ENCODE data around the gene PITX1. TPM values are rescaled to one million over a fixed set of nuclear protein-coding genes. Genes with fewer than 3 reads are reported as not detected.
A peak's percentile ranks its signal among the peaks of the same experiment; 100 is the strongest.
"Not testable (repeated sequence)": the region's sequence is repeated elsewhere in the genome, so short reads cannot be mapped to it uniquely, and the experiment has no call there.

PITX1 gene
- total RNA-seq, result not detected

DNA sequence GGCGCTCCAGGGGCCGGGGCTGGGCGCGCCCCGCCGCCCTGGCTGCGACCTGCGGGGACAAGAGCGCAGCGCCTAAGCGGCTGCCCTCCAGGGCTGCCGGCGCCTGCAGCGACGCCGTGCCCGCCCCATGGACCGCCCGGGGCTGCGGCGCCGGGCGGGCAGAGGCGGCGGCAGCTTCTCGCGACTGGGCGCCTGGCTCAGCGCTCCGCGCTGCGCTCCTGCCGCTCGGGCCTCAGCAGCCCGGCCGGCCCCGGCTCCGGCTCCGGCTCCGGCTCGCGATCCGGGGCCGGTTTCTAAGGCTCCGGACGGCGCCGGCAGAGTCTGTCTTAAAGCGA is at the start of gene PITX1:
PITX1 (minus strand) TSS at position 328 of the 335 bp plus-strand sequence. CDS start 347 bp downstream, outside the sequence.
- peaks cover 4% of the 10 kb centered on the region for H3K9me3 Mint-ChIP-seq
- POLR2A ChIA-PET, result interaction anchor here (0.6 kb wide), 1 partner anchor 277 kb away, joined by 3 read pairs; no protein-coding TSS in a partner anchor
- H3K36me3 Mint-ChIP-seq, result peaks cover 7% of the 10 kb centered on the region
- peak within 1 kb of the TSS; percentile 60 for H3K27ac Mint-ChIP-seq
- DNase-seq (peak; percentile 52), ATAC-seq (ENCODE audit: low read depth) (peak; percentile 32)
- H3K4me1 Mint-ChIP-seq, result peaks cover 24% of the 10 kb centered on the region
- peak within 1 kb of the TSS; percentile 88 for H3K4me3 Mint-ChIP-seq
- H3K27me3 Mint-ChIP-seq, result peaks cover 86% of the 10 kb centered on the region

DNA sequence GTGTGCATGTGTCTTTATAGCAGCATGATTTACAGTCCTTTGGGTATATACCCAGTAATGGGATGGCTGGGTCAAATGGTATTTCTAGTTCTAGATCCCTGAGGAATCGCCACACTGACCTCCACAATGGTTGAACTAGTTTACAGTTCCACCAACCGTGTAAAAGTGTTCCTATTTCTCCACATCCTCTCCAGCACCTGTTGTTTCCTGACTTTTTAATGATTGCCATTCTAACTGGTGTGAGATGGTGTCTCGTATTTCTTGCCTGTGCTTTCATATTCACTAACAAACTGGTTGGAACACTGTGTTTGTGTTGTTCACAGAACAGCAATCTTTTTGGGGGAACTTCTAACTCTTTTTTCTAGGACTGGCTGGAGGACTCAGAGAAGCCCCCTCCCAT is 49.3 kb upstream of the PITX1 start:
- H3K27ac Mint-ChIP-seq; DNase-seq; H3K9me3 Mint-ChIP-seq; POLR2A ChIA-PET; H3K36me3 Mint-ChIP-seq; H3K4me3 Mint-ChIP-seq; ATAC-seq (ENCODE audit: low read depth); H3K4me1 Mint-ChIP-seq: not testable (repeated sequence)
- peaks cover 20% of the 10 kb centered on the region for H3K27me3 Mint-ChIP-seq

DNA sequence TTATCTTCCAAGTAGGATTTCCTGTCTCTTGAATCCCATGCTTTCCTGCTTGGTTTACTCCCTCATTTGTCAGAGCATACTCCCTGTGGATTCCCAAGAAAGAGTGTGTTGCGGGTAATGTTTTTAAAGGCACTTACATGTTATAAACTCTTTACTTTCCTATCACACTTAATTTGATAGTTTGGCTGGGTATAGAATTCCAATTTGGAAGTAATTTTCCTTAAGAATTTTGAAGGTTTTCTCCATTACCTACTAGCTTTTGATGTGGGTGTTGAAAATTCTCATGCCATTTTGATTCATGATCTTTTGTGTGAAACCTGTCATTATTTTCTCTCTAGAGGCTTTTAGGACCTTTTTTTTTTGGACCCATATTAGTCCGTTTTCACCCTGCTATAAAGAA is 47.2 kb upstream of the PITX1 start:
- H3K36me3 Mint-ChIP-seq, result no peaks in the 10 kb centered on the region
- H3K4me1 Mint-ChIP-seq, result no peaks in the 10 kb centered on the region
- no peak for ATAC-seq (ENCODE audit: low read depth)
- no peak overlapping the region for H3K4me3 Mint-ChIP-seq
- H3K27ac Mint-ChIP-seq, result no peak overlapping the region
- POLR2A ChIA-PET, result no interaction called here
- H3K27me3 Mint-ChIP-seq, result peaks cover 26% of the 10 kb centered on the region
- no peak for DNase-seq
- peaks cover 8% of the 10 kb centered on the region for H3K9me3 Mint-ChIP-seq

DNA sequence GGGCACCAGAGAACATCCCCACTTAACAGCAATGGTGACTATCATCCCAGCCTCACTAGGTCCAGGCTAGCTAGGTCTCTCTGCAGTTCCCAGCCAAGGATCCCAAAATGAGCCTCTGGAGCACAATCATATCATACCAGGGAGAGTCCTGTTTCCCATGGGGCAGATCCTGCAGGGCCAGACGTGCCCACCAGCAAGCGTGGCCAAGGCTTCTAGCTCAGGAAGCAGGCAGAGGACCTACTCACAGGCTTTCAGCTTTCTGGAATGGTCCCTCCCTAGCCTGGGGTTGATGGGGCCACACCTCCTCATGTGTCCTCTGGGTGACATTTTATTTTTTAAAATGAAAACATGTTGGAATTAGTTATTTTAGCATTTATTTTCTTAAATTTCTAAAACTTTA is 45.7 kb upstream of the PITX1 start:
- no peaks in the 10 kb centered on the region for H3K36me3 Mint-ChIP-seq
- no peak for ATAC-seq (ENCODE audit: low read depth)
- H3K27me3 Mint-ChIP-seq, result peaks cover 29% of the 10 kb centered on the region
- POLR2A ChIA-PET, result no interaction called here
- no peak for DNase-seq
- no peaks in the 10 kb centered on the region for H3K4me1 Mint-ChIP-seq
- peaks cover 8% of the 10 kb centered on the region for H3K9me3 Mint-ChIP-seq
- H3K4me3 Mint-ChIP-seq, result no peak overlapping the region
- H3K27ac Mint-ChIP-seq, result no peak overlapping the region

DNA sequence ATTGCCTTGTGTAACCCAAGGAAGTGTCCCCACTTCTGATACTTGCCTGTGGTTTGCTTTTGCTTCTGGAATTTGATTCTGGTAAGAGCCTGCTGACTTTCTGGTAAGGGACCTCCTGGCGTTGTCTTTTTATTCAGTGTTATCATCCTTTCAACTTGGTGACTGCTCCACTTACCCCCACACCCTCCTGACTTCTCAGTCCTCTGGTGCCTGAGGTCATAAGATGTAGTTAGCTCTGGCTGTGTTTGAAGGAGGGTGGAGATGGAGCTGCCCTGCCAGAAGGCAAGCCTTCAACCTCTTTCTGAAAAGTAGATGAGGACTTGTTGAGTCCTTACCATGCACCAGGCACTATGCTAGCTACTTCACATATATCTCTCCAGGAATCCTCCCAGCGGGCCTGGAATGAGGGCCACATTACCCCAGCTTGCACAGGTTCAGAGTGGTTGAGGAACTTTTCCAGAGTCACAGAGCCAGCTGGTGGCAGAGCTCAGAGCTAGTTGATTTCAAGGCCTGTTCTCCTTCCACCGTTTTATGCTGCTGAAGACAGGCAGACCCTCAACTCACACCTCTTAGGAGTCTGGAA is 45.2 kb upstream of the PITX1 start:
- H3K27me3 Mint-ChIP-seq, result peaks cover 29% of the 10 kb centered on the region
- no peak for ATAC-seq (ENCODE audit: low read depth)
- DNase-seq, result no peak
- H3K36me3 Mint-ChIP-seq, result no peaks in the 10 kb centered on the region
- H3K4me1 Mint-ChIP-seq, result no peaks in the 10 kb centered on the region
- peaks cover 8% of the 10 kb centered on the region for H3K9me3 Mint-ChIP-seq
- no peak overlapping the region for H3K4me3 Mint-ChIP-seq
- POLR2A ChIA-PET, result no interaction called here
- H3K27ac Mint-ChIP-seq, result no peak overlapping the region

DNA sequence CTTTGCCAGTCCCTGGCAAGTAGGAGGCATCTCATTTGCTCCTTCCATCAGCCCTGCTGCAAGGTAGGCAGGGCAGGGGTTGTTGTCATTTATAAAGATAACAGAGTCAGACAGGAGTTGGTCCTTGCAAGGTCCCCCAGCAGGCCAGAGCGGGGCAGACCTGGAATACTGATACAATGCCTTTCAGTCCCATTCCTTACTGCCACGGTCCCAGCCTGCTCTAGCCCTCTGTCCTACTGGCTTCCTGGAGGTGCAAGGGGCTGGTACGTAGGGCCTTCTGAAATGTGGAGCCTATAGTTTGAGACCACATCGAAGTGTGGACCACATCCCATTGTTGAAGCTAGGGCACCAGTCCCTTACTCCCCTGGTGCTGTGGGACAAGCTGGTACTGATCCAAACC is 42.8 kb upstream of the PITX1 start:
- ATAC-seq (ENCODE audit: low read depth) (no peak), DNase-seq (no peak)
- H3K36me3 Mint-ChIP-seq, result no peaks in the 10 kb centered on the region
- peaks cover 6% of the 10 kb centered on the region for H3K9me3 Mint-ChIP-seq
- POLR2A ChIA-PET, result no interaction called here
- H3K4me1 Mint-ChIP-seq, result no peaks in the 10 kb centered on the region
- no peak overlapping the region for H3K4me3 Mint-ChIP-seq
- H3K27ac Mint-ChIP-seq, result no peak overlapping the region
- H3K27me3 Mint-ChIP-seq, result peaks cover 24% of the 10 kb centered on the region

DNA sequence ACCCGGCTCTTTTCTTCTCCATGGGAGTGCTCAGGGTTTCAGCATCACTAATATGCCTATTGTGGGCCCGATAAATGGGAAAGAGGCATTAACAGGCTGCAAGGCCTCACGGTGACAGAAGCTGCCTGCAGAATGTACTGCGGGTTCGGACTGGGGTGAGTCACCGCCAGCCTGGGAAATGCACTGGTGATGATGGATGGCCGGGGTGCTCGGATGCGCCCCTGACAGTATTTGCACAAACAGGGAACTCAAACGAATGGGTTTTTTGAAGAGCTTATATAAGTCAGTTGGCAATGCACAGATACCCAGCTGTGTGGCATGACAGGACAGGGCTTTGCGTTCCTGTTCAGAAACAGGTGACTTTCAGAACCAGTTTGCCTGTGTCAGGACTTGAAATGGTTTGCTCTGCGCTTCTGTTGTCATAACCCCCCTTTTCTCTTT is 42.0 kb upstream of the PITX1 start:
- POLR2A ChIA-PET, result no interaction called here
- ATAC-seq (ENCODE audit: low read depth) (no peak), DNase-seq (no peak)
- no peaks in the 10 kb centered on the region for H3K36me3 Mint-ChIP-seq
- H3K27ac Mint-ChIP-seq, result no peak overlapping the region
- H3K9me3 Mint-ChIP-seq, result peaks cover 3% of the 10 kb centered on the region
- no peak overlapping the region for H3K4me3 Mint-ChIP-seq
- peaks cover 23% of the 10 kb centered on the region for H3K27me3 Mint-ChIP-seq
- H3K4me1 Mint-ChIP-seq, result no peaks in the 10 kb centered on the region

DNA sequence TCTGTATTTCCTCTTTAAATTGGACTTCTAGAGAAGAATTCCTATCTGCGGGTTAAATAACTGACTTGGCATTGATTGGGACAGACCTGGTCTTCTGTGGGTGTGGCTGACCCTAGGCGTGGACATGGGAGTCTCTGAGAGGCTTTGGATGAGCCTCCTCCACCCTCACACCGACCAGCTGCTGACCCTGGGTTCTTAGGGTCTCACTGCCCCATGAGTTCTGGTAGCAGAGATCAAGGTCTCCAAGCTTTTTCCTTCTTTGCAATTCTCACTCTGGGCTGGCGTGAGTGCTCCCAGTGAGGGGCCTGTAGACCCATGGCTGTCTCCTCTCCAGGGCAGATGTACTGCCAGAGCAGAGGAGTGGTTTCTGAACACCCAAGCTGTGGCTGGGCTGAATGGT is 41.6 kb upstream of the PITX1 start:
- Mint-ChIP-seq H3K36me3 (no peaks in the 10 kb centered on the region), H3K4me1 (no peaks in the 10 kb centered on the region), H3K27ac (no peak overlapping the region), H3K4me3 (no peak overlapping the region), H3K27me3 (peaks cover 18% of the 10 kb centered on the region), H3K9me3 (no peaks in the 10 kb centered on the region)
- POLR2A ChIA-PET, result no interaction called here
- no peak for ATAC-seq (ENCODE audit: low read depth)
- no peak for DNase-seq

DNA sequence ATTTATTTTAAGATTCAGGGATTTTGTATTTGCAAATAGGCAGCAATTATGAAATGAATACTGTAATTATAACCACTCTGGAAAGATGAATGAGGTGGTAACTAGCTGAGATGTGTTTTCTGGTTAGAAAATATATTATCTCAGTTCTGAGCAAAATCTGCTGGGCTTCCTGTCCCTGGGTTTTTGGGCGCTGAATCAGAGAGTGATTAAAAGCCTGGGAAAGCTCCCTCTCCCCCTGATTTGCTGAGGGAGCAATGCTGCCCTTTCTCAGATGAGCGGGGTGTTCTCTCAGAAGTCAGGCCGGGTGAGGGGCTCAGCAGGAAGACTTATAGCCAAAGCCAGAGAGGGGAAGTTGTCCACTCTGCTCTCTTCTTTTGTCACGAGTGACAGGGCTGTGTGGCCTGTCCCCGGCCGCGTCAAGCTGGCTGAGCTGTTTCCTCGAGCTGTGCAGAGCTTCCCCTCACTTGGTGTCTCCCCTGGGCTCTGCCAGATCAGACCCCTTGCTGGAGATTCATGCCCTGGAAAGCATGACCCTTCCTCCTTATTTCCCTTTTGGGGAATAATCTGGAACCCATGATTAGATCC is 39.8 kb upstream of the PITX1 start:
- ATAC-seq (ENCODE audit: low read depth) (no peak), DNase-seq (no peak)
- POLR2A ChIA-PET, result no interaction called here
- Mint-ChIP-seq H3K36me3 (no peaks in the 10 kb centered on the region), H3K4me1 (no peaks in the 10 kb centered on the region), H3K4me3 (no peak overlapping the region), H3K27me3 (peaks cover 13% of the 10 kb centered on the region), H3K9me3 (no peaks in the 10 kb centered on the region), H3K27ac (no peak overlapping the region)

DNA sequence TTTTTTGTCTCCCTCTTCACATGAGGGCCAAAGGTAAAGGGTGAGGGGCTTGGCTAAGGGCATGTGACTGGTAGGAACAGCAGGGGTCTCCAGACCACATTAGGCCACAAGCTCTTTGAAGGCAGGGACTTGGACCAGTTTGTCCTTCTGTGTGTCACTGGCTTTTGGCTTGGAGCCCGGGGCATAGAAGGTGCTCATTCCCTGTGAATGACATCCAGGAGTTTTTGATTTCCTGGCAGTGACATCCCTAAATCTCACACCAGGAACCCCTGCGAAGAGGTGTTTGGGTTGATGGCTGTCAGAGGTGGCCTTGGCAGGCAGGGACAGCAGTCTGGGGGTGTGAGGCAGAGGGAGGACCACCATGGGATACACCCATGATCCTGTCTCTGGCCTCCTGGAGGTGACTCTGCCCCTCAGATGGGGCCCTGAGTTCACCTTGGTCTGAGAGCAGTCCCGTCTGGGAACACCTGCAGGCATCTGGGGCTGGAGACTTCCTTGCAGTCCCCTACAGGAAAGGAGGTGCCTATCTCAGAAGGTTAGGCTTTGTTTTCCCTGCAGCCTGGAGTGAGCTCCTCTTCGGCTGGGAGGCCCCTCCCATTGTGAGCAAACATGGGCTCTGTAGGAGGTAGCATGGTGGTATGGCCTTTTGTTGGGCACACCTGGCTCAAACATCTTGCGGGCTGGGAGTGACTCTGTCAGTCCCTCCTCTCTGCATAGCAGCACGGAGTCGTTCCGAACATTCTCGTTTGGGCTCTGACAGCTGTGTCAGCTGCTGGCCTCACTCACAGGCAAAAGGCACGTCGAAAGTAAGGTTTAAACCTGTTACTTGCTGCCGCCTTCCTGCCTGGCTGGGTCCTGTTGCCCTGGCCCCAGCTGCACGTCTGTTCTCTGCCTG is 38.6 kb upstream of the PITX1 start:
- H3K9me3 Mint-ChIP-seq, result no peaks in the 10 kb centered on the region
- H3K27me3 Mint-ChIP-seq, result peaks cover 11% of the 10 kb centered on the region
- H3K4me1 Mint-ChIP-seq, result no peaks in the 10 kb centered on the region
- ATAC-seq (ENCODE audit: low read depth) (no peak), DNase-seq (no peak)
- no peaks in the 10 kb centered on the region for H3K36me3 Mint-ChIP-seq
- H3K4me3 Mint-ChIP-seq, result no peak overlapping the region
- H3K27ac Mint-ChIP-seq, result no peak overlapping the region
- POLR2A ChIA-PET, result no interaction called here

DNA sequence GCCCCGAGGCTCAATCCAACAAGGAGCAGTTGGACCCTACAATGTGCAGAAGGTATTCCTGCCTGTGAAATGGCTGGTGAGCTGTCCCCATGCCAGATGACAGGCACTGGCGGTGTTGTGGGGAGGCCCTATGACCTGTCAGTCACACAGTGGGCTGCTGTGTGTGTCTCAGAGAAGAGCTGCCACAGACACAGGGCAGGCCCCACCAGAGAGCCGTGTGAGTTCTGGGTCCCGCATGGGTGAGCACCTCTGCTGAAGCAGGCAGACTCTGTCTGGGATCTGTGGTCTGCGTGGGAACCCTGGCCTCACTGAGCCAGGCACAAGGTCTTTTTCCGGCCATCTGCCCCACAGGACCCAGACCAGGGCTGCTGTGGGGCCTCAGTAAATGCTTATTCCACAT is 37.3 kb upstream of the PITX1 start:
- DNase-seq, result no peak
- Mint-ChIP-seq H3K36me3 (no peaks in the 10 kb centered on the region), H3K27ac (no peak overlapping the region), H3K4me3 (no peak overlapping the region), H3K4me1 (no peaks in the 10 kb centered on the region), H3K9me3 (no peaks in the 10 kb centered on the region), H3K27me3 (peaks cover 7% of the 10 kb centered on the region)
- POLR2A ChIA-PET, result no interaction called here
- no peak for ATAC-seq (ENCODE audit: low read depth)

DNA sequence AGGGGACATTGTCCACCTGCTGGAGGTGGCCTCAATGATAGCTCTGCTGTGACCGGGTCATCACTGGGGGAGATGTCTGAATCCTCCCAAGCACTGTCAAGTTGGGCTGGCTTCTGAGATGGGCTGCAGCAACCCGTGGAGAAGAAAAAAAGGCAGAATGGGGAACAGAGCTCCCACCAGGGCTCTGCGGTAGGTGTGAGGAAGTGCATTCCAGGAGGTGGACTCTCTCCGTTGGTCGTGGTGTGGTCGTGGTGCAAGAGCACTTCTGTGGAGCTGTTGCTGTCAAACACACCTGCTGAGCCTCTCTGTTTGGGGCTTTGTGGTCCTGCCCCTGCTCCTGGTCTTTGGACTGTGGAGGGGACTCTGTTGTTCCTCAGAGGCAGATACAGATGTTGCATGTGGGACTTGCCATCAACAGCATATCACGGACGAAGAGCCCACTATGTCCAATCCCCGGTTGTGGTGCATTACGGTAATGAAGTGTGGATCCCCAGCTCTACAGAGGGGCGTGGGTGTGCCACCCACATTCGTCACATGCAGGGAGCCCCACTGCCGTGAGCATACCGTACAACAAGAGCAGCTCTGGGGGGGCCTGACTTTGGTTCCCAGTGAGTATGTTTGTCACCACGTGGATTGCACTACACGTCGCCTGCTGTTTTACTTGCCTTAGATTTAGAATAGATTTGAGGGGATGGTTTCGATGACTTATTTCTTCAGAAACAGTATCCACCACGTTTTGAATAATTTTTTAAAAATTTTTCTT is 36.0 kb upstream of the PITX1 start:
- Mint-ChIP-seq H3K4me3 (no peak overlapping the region), H3K27me3 (peaks cover 5% of the 10 kb centered on the region), H3K9me3 (no peaks in the 10 kb centered on the region), H3K27ac (no peak overlapping the region), H3K36me3 (no peaks in the 10 kb centered on the region), H3K4me1 (no peaks in the 10 kb centered on the region)
- POLR2A ChIA-PET, result no interaction called here
- ATAC-seq (ENCODE audit: low read depth), result no peak
- DNase-seq, result no peak

DNA sequence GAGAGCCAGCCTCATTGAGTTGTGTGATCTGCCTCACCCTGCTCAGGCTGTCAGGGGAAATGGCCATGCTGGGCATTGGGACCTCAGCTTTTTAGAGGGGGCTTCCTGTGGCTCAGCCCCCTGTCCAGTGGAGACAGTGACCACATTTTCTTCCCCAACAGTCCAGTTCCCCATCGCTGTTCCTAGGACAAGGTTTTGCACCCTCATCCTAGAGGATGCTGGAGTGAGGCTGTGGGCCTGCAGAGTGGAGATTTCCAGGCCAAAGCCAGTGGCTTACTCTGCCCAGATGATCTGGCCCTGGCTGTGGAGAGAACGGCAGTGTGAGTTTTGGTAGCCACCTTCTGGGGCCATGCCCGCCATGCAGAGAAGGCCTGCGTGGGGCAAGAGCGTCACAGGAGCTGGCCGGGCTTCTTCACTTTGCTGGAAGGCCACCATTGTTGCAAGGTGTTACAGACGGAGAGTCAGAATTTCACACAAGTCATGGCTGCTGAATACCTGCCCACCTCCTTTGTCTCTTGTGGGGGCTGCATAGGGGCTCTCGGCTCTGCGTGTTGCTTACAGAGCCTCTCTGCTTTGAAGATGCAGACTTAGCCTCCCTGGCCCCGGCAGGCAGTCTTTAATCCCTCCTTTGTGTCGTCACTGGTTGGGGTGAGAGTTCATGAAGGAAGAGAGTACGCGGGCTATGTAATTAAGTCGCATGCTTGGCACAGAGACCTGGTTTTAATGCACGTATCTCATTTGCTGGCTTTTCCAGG is 35.2 kb upstream of the PITX1 start:
- H3K9me3 Mint-ChIP-seq, result no peaks in the 10 kb centered on the region
- H3K4me3 Mint-ChIP-seq, result no peak overlapping the region
- ATAC-seq (ENCODE audit: low read depth), result no peak
- no peaks in the 10 kb centered on the region for H3K36me3 Mint-ChIP-seq
- POLR2A ChIA-PET, result no interaction called here
- DNase-seq, result no peak
- peaks cover 5% of the 10 kb centered on the region for H3K27me3 Mint-ChIP-seq
- H3K4me1 Mint-ChIP-seq, result no peaks in the 10 kb centered on the region
- H3K27ac Mint-ChIP-seq, result no peak overlapping the region
